Stimulated activated memory B cell treated with anti-CD40 and anti-IgM and Interleukin-4, amounts not matched to agents 10 μg/mL and 1 μg/mL and 100 μg/mL, for 72 hours (primary cell): ENCODE data around the gene LMOD2.

Experiments
- ATAC-seq: fragments of 150-1000 bp; cut with Tn5 transposase; 2 replicates; pipeline ENCODE4 v1.10.0; 2021
- H3K27ac Mint-ChIP-seq: one replicate; pipeline ENCODE4 v1.8.0; 2022; ENCODE audit warnings: mild to moderate bottlenecking, mixed read lengths
- H3K27me3 Mint-ChIP-seq: one replicate; pipeline ENCODE4 v1.8.0; 2022; ENCODE audit warnings: mixed read lengths
- H3K36me3 Mint-ChIP-seq: one replicate; pipeline ENCODE4 v1.8.0; 2022; ENCODE audit warnings: mixed read lengths
- H3K4me1 Mint-ChIP-seq: one replicate; pipeline ENCODE4 v1.8.0; 2022; ENCODE audit warnings: mixed read lengths
- H3K4me3 Mint-ChIP-seq: one replicate; pipeline ENCODE4 v1.8.0; 2022; ENCODE audit warnings: mild to moderate bottlenecking, moderate library complexity, mixed read lengths
- H3K9me3 Mint-ChIP-seq: one replicate; pipeline ENCODE4 v1.8.0; 2022; ENCODE audit warnings: mixed read lengths

LMOD2 gene

GRCh38 chr7:123655614-123656013 lies at the start of gene LMOD2:
Gene LMOD2 (plus strand): TSS chr7:123655866. CDS start chr7:123655964, 98 bp downstream.
- no peaks in the 10 kb centered on the region for H3K4me1 Mint-ChIP-seq
- ATAC-seq: no peak
- no peaks in the 10 kb centered on the region for H3K36me3 Mint-ChIP-seq

GRCh38 chr7:123607423-123607975 lies 48.2 kb upstream of the LMOD2 start:
- H3K27ac Mint-ChIP-seq: no peak overlapping the region
- peaks cover 13% of the 10 kb centered on the region for H3K27me3 Mint-ChIP-seq
- no peaks in the 10 kb centered on the region for H3K4me1 Mint-ChIP-seq
- H3K9me3 Mint-ChIP-seq: no peaks in the 10 kb centered on the region
- H3K36me3 Mint-ChIP-seq: no peaks in the 10 kb centered on the region
- ATAC-seq: no peak
- H3K4me3 Mint-ChIP-seq: no peak overlapping the region

More at GRCh38 chr7:123655614-123656013, at the start of gene LMOD2:
- Mint-ChIP-seq H3K27me3 (peaks cover 18% of the 10 kb centered on the region), H3K27ac (no peak within 1 kb of the TSS), H3K9me3 (no peaks in the 10 kb centered on the region), H3K4me3 (no peak within 1 kb of the TSS)

GRCh38 chr7:123608991-123609882 lies 46.4 kb upstream of the LMOD2 start:
- Mint-ChIP-seq H3K9me3 (no peaks in the 10 kb centered on the region), H3K4me1 (no peaks in the 10 kb centered on the region), H3K27ac (no peak overlapping the region), H3K27me3 (peaks cover under 1% of the 10 kb centered on the region), H3K36me3 (no peaks in the 10 kb centered on the region), H3K4me3 (no peak overlapping the region)
- ATAC-seq: no peak

GRCh38 chr7:123609883-123610239 lies 45.8 kb upstream of the LMOD2 start:
- Mint-ChIP-seq H3K36me3 (no peaks in the 10 kb centered on the region), H3K27me3 (no peaks in the 10 kb centered on the region), H3K9me3 (no peaks in the 10 kb centered on the region), H3K4me1 (no peaks in the 10 kb centered on the region), H3K27ac (no peak overlapping the region), H3K4me3 (no peak overlapping the region)
- no peak for ATAC-seq

GRCh38 chr7:123612024-123612423 lies 43.6 kb upstream of the LMOD2 start:
- H3K27ac Mint-ChIP-seq: no peak overlapping the region

GRCh38 chr7:123615344-123615743 lies 40.3 kb upstream of the LMOD2 start:
- H3K36me3 Mint-ChIP-seq: no peaks in the 10 kb centered on the region
- H3K4me3 Mint-ChIP-seq: no peak overlapping the region
- no peaks in the 10 kb centered on the region for H3K9me3 Mint-ChIP-seq
- no peak for ATAC-seq
- H3K27me3 Mint-ChIP-seq: peaks cover 21% of the 10 kb centered on the region
- no peaks in the 10 kb centered on the region for H3K4me1 Mint-ChIP-seq
- no peak overlapping the region for H3K27ac Mint-ChIP-seq

More at GRCh38 chr7:123612024-123612423, 43.6 kb upstream of the LMOD2 start:
- Mint-ChIP-seq H3K9me3 (no peaks in the 10 kb centered on the region), H3K4me3 (no peak overlapping the region), H3K27me3 (no peaks in the 10 kb centered on the region), H3K4me1 (no peaks in the 10 kb centered on the region), H3K36me3 (no peaks in the 10 kb centered on the region)
- ATAC-seq: no peak

- H3K36me3 Mint-ChIP-seq: no peaks in the 10 kb centered on the region
- H3K4me3 Mint-ChIP-seq: no peak overlapping the region
- no peaks in the 10 kb centered on the region for H3K4me1 Mint-ChIP-seq
- no peak for ATAC-seq
- no peak overlapping the region for H3K27ac Mint-ChIP-seq
- peaks cover 21% of the 10 kb centered on the region for H3K27me3 Mint-ChIP-seq
- H3K9me3 Mint-ChIP-seq: no peaks in the 10 kb centered on the region
Measured at GRCh38 chr7:123616223-123616622, 39.4 kb upstream of the LMOD2 start.

- Mint-ChIP-seq H3K27ac (no peak overlapping the region), H3K4me1 (no peaks in the 10 kb centered on the region), H3K9me3 (no peaks in the 10 kb centered on the region), H3K4me3 (no peak overlapping the region), H3K27me3 (peaks cover 28% of the 10 kb centered on the region), H3K36me3 (no peaks in the 10 kb centered on the region)
- ATAC-seq: no peak
Measured at GRCh38 chr7:123621707-123622106, 34.0 kb upstream of the LMOD2 start.

- no peaks in the 10 kb centered on the region for H3K9me3 Mint-ChIP-seq
- H3K36me3 Mint-ChIP-seq: no peaks in the 10 kb centered on the region
- H3K4me1 Mint-ChIP-seq: no peaks in the 10 kb centered on the region
Measured at GRCh38 chr7:123622660-123623386, 32.8 kb upstream of the LMOD2 start.

GRCh38 chr7:123624527-123625183 lies 31.0 kb upstream of the LMOD2 start:
- Mint-ChIP-seq H3K4me1 (no peaks in the 10 kb centered on the region), H3K27ac (no peak overlapping the region), H3K4me3 (no peak overlapping the region), H3K36me3 (no peaks in the 10 kb centered on the region), H3K9me3 (no peaks in the 10 kb centered on the region), H3K27me3 (peaks cover 11% of the 10 kb centered on the region)
- ATAC-seq: no peak

More at GRCh38 chr7:123622660-123623386, 32.8 kb upstream of the LMOD2 start:
- Mint-ChIP-seq H3K4me3 (no peak overlapping the region), H3K27me3 (peaks cover 26% of the 10 kb centered on the region), H3K27ac (no peak overlapping the region)
- no peak for ATAC-seq

GRCh38 chr7:123625254-123625653 lies 30.4 kb upstream of the LMOD2 start:
- H3K27ac Mint-ChIP-seq: no peak overlapping the region

GRCh38 chr7:123627851-123628250 lies 27.8 kb upstream of the LMOD2 start:
- Mint-ChIP-seq H3K4me3 (no peak overlapping the region), H3K36me3 (no peaks in the 10 kb centered on the region), H3K27ac (no peak overlapping the region), H3K4me1 (no peaks in the 10 kb centered on the region), H3K9me3 (no peaks in the 10 kb centered on the region), H3K27me3 (peaks cover 15% of the 10 kb centered on the region)
- ATAC-seq: no peak

More at GRCh38 chr7:123625254-123625653, 30.4 kb upstream of the LMOD2 start:
- no peak overlapping the region for H3K4me3 Mint-ChIP-seq
- no peaks in the 10 kb centered on the region for H3K9me3 Mint-ChIP-seq
- no peak for ATAC-seq
- peaks cover 8% of the 10 kb centered on the region for H3K27me3 Mint-ChIP-seq
- no peaks in the 10 kb centered on the region for H3K36me3 Mint-ChIP-seq
- H3K4me1 Mint-ChIP-seq: no peaks in the 10 kb centered on the region

GRCh38 chr7:123628829-123629228 lies 26.8 kb upstream of the LMOD2 start:
- Mint-ChIP-seq H3K4me3 (no peak overlapping the region), H3K27me3 (peaks cover 8% of the 10 kb centered on the region), H3K9me3 (no peaks in the 10 kb centered on the region), H3K27ac (no peak overlapping the region), H3K36me3 (no peaks in the 10 kb centered on the region), H3K4me1 (no peaks in the 10 kb centered on the region)
- ATAC-seq: no peak

GRCh38 chr7:123629281-123629680 lies 26.4 kb upstream of the LMOD2 start:
- Mint-ChIP-seq H3K4me3 (no peak overlapping the region), H3K9me3 (no peaks in the 10 kb centered on the region), H3K27ac (no peak overlapping the region), H3K27me3 (peaks cover 8% of the 10 kb centered on the region), H3K4me1 (no peaks in the 10 kb centered on the region), H3K36me3 (no peaks in the 10 kb centered on the region)
- no peak for ATAC-seq

GRCh38 chr7:123632808-123633207 lies 22.9 kb upstream of the LMOD2 start:
- no peak overlapping the region for H3K4me3 Mint-ChIP-seq
- H3K27me3 Mint-ChIP-seq: peaks cover 17% of the 10 kb centered on the region
- no peaks in the 10 kb centered on the region for H3K4me1 Mint-ChIP-seq
- H3K36me3 Mint-ChIP-seq: no peaks in the 10 kb centered on the region
- ATAC-seq: no peak
- no peaks in the 10 kb centered on the region for H3K9me3 Mint-ChIP-seq
- no peak overlapping the region for H3K27ac Mint-ChIP-seq
